ENCODE data around the gene SYN1.

SYN1 gene

DNA sequence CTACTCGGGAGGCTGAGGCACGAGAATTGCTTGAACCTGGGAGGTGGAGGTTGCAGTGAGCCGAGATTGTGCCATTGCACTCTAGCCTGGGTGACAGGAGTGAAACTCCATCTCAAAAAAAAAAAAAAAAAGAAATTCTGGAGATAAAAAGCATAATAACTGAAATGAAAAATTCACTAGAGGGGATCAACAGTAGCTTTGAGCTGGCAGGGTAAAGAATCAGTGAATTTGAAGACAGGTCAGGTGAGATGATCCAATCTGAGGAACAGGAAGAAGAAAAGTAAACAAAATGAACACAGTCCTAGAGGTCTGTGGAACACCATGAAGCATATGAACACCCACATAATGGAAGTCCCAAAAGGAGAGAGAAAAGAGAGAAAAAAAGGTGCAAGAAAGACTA, 22.4 kb downstream of the SYN1 start:
- no peak for DNase-seq (ENCODE audit: low read depth in 2 of 2)

DNA sequence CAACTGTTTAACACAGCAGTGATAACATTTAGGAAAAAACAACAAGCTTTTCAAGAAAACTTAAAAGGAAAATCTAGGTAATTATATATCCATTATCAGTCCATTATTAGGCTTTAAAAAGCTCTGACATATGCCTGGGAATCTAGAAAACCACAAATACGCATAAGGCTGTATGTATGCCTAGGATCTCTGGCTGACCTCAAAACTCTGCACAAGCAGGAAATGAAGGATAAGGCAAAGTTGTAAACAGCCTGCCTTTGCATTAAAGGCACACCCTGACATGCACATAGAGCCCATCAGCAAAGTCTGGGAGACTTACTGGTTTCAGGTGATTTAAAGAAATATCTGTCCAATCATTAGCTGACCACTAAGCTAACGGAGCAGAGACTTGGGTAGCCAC, 23.4 kb downstream of the SYN1 start:
- no peak for DNase-seq (ENCODE audit: low read depth in 2 of 2)

DNA sequence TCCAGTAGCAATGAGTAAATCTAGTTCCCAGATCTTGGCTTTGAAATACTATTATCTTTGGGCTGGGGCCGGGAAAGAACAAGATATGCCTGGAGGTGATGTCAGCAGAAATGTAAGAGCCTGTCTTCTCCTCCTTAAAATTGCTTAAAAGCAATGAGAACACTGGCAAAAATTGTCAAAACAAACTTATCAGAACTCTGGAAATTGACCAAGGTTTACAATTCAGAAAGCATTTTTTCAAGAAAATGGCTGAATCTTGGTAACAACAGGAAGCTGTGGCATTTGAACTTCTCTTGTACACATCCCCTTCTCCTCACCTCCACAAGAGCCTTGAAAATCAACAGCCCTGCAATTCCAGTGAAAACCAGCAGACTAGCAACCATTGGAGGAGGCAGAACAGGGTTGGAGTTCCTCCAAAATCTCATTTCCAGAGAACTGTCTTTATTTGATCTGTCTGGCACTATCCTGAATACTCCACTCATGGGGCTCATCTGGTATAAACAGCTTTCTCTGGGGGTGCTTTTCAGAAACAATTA, 23.9 kb downstream of the SYN1 start:
- no peak for DNase-seq (ENCODE audit: low read depth in 2 of 2)

DNA sequence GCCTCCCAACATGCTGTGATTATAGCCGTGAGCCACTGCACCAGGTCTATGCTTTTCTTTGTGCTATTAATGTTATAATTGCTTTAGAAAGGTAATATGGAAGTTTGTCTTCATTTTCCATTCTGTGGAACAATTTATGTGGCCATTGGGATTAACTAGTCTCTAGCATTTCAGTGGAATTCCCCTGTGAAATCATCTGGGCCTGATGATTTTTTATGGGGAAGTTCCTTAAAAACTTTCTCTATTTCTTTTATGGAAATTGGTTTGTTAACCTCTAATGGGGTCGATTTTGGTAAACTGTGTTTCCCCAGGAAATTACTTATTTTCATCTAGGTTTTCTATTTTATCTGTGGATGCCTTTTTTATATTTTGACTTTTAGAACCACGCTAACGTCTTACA, 26.1 kb downstream of the SYN1 start:
- DNase-seq (ENCODE audit: low read depth in 2 of 2), result no peak

DNA sequence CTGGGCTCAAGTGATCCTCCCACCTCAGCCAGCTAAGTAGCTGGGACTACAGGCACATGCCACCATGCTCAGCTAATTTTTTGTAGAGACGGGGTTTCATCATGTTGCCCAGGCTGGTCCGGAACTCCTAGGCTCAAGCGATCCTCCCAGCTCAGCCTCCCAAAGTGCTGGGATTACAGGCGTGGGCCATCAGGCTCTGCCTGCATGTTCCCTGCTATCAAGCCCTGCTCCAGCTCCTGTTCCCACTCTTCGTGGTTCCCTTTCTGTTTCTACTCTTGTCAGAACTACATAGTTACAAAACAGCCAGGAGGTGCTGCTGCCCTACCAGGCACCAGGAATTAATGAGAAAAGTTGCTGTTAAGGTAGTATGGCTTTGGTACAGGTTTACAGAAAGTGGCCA, 28.7 kb downstream of the SYN1 start:
- no peak for DNase-seq (ENCODE audit: low read depth in 2 of 2)

DNA sequence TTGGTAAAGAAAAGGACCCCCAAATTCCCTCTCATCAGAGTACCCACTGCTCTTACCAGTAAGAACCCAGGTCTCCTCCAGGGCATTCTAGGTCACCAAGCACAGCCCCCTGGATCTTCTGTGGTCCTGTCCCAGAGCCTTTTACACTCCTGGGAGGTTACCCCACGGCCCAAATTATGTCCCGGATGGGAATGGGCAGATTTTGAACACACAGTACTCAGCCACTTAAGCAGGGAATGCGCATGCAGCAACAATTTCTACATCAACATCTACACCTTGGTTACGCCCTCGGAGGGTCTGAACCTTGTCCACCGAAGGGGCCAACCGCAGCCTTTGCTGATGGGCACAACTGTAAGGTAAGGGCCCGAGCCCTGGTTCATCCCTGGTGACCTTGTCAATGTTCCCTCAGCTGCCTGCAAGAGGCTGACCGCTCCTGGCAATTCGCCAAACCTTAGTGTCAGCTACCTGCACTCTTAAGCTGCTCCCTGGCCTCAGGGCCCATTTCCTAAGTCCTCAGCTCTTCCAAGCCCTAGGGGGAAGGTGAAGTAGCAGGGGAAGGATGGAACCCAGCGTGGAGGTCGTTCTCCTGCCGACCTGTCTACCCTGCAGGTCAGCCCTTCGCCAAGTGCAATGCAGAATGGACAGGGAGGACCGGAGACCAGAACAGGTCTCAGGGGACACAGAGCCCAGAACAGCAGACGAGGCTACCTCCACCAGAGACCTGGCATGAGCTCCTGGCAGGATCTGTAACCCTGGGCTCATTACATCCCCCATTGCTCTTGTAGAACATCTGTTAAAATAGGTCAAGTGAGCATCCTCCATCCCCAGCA, 31.5 kb downstream of the SYN1 start:
- no peak for DNase-seq (ENCODE audit: low read depth in 2 of 2)

DNA sequence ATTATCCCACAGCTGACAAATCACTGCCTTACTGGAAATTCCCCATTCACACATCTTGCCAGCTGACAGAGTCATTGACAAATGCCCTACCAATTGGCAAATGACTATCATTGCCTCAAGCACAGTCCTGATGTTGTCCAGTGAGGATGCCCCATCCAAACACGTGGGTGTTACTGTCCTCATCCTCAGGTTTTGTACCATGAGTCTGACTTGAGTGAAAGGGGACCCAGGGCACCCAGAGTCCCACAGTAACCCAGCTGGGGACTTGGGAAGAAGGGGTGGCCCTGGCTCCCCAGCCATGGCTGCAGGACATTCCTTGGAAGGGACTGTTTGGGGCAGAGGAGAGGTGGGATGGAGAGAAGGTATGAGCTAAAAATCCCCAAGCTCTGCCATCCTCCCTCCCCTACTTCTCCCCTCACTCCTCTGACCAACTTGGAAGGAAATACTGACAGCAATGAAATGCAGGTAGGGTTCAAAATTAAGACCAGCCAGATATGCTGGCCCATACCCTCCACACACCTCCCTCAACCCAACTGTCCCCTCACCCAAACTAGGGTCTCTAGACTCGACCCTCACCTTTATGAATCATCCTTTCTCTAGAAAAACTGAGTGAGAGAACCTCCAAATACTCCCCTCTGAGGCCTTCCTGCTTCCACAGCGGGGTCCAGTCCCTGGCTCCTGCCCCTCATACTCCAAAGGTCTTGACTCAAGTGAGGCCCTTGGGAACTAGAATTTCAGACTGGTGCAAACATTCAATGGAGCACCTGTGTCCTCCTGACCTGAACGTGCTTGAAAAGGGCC, 32.4 kb downstream of the SYN1 start:
- no peak for DNase-seq (ENCODE audit: low read depth in 2 of 2)

DNA sequence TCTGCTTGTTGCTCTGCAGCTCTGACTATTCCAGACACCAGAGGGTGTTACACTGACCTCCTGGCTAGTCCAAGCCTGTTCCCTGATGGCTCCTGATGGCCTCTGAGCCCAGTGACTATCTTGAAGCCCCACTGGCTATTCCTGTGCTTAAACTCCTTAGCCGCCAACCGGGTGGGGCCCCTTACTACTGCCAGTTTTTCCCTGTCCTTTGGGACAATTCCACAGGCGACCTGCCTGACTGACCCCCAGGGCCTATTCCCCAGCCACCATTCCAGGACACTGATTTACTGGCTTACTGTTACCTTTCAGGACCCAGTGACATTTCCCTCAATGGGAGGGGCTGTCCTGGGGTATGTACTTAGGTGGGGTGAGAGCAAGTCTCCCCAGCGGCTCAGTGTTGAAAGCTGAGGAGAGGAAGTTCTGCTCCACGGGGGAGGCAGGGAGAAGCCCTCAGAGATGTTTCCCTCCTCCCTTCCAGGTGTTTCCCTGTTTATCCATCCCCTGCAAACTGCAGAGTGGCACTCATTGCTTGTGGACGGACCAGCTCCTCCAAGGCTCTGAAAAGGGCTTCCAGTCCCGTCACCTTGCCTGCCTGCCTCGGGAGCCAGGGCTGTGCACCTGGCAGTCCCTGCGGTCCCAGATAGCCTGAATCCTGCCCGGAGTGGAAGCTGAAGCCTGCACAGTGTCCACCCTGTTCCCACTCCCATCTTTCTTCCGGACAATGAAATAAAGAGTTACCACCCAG, 33.4 kb downstream of the SYN1 start:
- no peak for DNase-seq (ENCODE audit: low read depth in 2 of 2)

DNA sequence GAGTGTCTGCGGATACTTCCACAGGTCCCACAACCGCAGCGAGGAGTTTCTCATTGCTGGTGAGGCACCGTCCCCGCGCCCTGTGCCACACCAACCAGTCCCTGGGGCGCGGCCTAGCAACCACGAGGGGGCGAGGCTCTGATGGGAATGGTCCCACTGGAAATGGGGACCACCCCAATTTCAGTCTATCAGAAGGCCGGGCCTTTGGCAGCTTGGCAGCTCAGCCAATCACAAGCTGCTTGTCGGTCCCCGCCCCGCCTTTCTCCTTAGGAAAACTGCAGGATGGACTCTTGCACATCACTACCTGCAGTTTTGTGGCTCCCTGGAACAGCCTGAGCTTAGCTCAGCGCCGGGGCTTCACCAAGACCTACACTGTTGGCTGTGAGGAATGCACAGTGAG, 34.4 kb downstream of the SYN1 start:
- DNase-seq (ENCODE audit: low read depth in 2 of 2), result no peak

GRCh38 chrX:47584714-47585113, 34.9 kb downstream of the SYN1 start:
- DNase-seq (ENCODE audit: low read depth in 2 of 2), result no peak

DNA sequence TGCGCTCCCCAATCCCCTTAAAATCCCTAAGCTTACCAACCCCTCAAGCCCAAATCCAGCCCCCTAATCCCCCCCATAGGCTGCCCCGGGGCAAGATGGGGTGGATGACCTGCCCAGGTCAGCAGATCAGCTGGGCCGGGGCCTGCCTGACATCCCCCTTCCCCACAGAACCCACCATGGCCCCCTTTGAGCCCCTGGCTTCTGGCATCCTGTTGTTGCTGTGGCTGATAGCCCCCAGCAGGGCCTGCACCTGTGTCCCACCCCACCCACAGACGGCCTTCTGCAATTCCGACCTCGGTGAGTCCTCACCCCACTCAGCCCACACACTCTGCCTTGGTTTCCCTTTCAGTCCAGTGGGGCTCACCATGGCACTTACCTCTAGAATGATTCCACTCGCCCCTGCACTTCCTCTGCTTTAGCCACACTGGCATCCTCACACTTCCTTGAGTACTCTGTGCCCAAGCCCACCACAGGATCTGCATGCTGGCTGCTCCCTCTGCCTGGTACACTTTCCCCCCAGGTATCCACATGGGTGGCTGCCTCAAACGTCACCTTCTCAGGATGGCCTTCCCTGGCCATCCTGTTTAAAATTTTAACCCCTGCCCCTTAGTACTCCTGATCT, 36.3 kb downstream of the SYN1 start:
- no peak for DNase-seq (ENCODE audit: low read depth in 2 of 2)

DNA sequence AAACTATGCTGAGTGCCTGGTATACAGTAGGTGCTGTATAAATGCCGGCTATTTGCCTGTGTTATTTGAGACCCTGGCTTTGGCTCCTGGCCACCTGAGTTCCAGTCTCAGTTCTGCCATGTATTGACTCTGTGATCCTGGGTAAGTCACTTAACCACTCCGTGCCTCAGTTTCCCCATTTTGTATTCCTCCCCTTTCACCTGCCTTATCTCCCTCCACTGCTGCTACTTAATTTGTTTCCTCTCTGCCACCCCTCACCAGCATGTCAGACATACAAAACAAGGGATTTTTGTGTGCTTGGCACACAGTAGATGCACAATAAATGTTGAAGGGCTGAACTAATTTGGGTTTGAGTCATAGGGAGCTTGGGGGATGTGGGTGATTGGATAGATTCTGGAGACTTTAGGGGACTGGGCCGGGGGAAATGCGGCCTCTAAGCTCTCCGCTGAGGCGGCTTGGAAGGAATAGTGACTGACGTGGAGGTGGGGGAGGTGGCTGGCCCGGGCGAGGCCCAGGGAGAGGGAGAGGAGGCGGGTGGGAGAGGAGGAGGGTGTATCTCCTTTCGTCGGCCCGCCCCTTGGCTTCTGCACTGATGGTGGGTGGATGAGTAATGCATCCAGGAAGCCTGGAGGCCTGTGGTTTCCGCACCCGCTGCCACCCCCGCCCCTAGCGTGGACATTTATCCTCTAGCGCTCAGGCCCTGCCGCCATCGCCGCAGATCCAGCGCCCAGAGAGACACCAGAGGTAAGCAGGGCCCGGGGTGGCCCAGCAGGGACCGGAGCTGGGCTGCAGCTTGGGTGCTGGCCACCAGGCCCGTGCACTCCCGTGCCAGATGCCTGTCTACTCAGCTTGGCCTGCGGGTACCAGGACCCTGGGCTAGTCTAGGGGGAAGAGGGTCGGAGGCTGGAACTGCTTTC, 37.7 kb downstream of the SYN1 start, which contains the start of gene TIMP1:
Gene TIMP1 (plus strand): TSS at position 706 of the 917 bp plus-strand sequence. CDS start 980 bp downstream, outside the sequence.
- DNase-seq (ENCODE audit: low read depth in 2 of 2), result peak; percentile 41 to 53

GRCh38 chrX:47579537-47579936, 40.1 kb downstream of the SYN1 start:
- DNase-seq (ENCODE audit: low read depth in 2 of 2), result no peak

DNA sequence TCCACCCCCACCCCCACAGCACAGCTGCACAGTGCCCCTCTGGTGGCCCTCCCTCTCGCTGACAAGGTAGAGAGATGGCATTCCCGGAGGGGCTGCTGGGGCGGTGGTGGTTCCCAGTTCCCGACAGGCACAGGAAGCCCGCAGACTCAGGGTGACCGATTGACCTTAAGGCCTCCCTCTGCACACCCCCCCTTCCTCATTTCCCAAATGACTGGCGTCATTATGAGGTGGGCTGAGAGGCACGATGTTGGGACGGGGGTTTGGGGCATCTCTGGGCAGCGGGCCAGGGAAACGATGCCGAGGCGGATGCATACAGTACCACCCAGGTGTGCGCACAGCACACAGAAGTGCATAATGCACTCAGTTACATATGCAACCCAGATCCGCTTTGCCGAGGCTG, 41.0 kb downstream of the SYN1 start:
- no peak for DNase-seq (ENCODE audit: low read depth in 2 of 2)

- no peak for DNase-seq (ENCODE audit: low read depth in 2 of 2)
Observed at GRCh38 chrX:47577901-47578300, 41.8 kb downstream of the SYN1 start.

GRCh38 chrX:47577424-47577823, 42.2 kb downstream of the SYN1 start:
- no peak for DNase-seq (ENCODE audit: low read depth in 2 of 2)

- no peak for DNase-seq (ENCODE audit: low read depth in 2 of 2)
Observed at GRCh38 chrX:47576021-47576898, 43.4 kb downstream of the SYN1 start.

- no peak for DNase-seq (ENCODE audit: low read depth in 2 of 2)
Observed at GRCh38 chrX:47574547-47575301, 44.9 kb downstream of the SYN1 start.

- DNase-seq (ENCODE audit: low read depth in 2 of 2), result no peak
Observed at GRCh38 chrX:47574076-47574546, 45.5 kb downstream of the SYN1 start.

Measured in stimulated activated CD8-positive, alpha-beta memory T cell treated with anti-CD3 and anti-CD28 coated beads, Interleukin-7, amount 100 ng/mL, for 1 hour (primary cell).